K562 (cell line): Measurements from ENCODE around the gene ERAP2. TPM values are rescaled to one million over a fixed set of nuclear protein-coding genes. Genes with fewer than 3 reads are reported as not detected.

Source experiments
- ATAC-seq: fragments of 200-7000 bp; cut with Tn5 transposase; 3 replicates; pipeline ENCODE4 v1.9.1; 2020; ENCODE audit warnings: moderate library complexity
- BruUV-seq: library from RNA; stranded (reverse); fragments of 400-500 nt; replicated peaks from 2 replicates; lab custom pipeline; 2021; lab: Mats Ljungman, UMichigan
- CTCF ChIA-PET: fragments of 300-600 bp; formaldehyde crosslinking; extraction: SDS; loops from one replicate; lab custom pipeline; 2021; ENCODE audit warnings: low intra/inter-chr PET ratio; lab: Yijun Ruan, JAX
- POLR2A ChIA-PET: fragments of 300-600, 350-650 bp; sonication (Branson Sonifier 250); formaldehyde crosslinking; extraction: SDS; loops from one replicate; lab custom pipeline; 2021; ENCODE audit warnings: antibody characterized with exemption, inconsistent platforms; lab: Yijun Ruan, JAX
- DNase-seq, 4 experiments: peaks; one replicate each; pipeline versions ENCODE4 v3.0.0 to v3.0.0-alpha.2; 2011 to 2018; ENCODE audit warnings: low spot score in 3 of 4, mixed read lengths in 3 of 4; ENCODE audit errors: extremely low read depth in 1 of 4
- FAIRE-seq: peaks from 2 replicates; lab custom pipeline; 2011; peaks lifted over from hg19 to GRCh38; lab: Jason Lieb, UNC
- H2AFZ ChIP-seq: 2 replicates; pipeline ENCODE4 v1.6.0; 2011; ENCODE audit warnings: low read depth, low read length, control low read depth, inconsistent platforms
- H3K27ac ChIP-seq: fragments of 200-600 bp; 3 replicates; pipeline ENCODE4 v1.8.0; 2011; ENCODE audit warnings: low read depth, mild to moderate bottlenecking, control low read depth, inconsistent platforms, low read length, moderate library complexity, mixed read lengths; ENCODE audit errors: extremely low read depth
- H3K27me3 ChIP-seq, 2 experiments: fragments of 300-600 bp in 1 of 2; 2 replicates in 1 of 2; 3 replicates in 1 of 2; pipeline versions ENCODE4 v1.6.0 to v1.8.0; 2011; ENCODE audit warnings: inconsistent platforms in 2 of 2, low read length in 2 of 2, mild to moderate bottlenecking in 1 of 2, mixed read lengths in 1 of 2, moderate library complexity in 1 of 2; ENCODE audit not compliant: control insufficient read depth in 2 of 2, insufficient read depth in 2 of 2
- H3K36me3 ChIP-seq: fragments of 300-600 bp; 3 replicates; pipeline ENCODE4 v1.8.0; 2011; ENCODE audit warnings: mild to moderate bottlenecking, low read length, inconsistent platforms; ENCODE audit not compliant: control insufficient read depth, insufficient read depth
- H3K4me1 ChIP-seq, 2 experiments: fragments of 200-600 bp in 1 of 2; replicated peaks in 1 of 2; 2 replicates in 1 of 2; 3 replicates in 1 of 2; pipeline versions ENCODE4 v1.5.1 to v1.8.0; 2011; ENCODE audit warnings: inconsistent platforms in 2 of 2, low read length in 2 of 2, mild to moderate bottlenecking in 1 of 2, mixed read lengths in 1 of 2, moderate library complexity in 1 of 2; ENCODE audit not compliant: control insufficient read depth in 2 of 2, insufficient read depth in 2 of 2
- H3K4me2 ChIP-seq: 2 replicates; pipeline ENCODE4 v1.6.1; 2011; ENCODE audit warnings: low read length, control low read depth, inconsistent platforms, mixed read lengths; ENCODE audit not compliant: insufficient read depth
- H3K4me3 ChIP-seq: fragments of 200-600 bp; sonication (generic), shearing (Covaris generic); 2 replicates; pipeline ENCODE4 v1.5.1; 2016; ENCODE audit warnings: control low read depth, inconsistent platforms
- H3K79me2 ChIP-seq: fragments of 200-600 bp; 3 replicates; pipeline ENCODE4 v1.8.0; 2011; ENCODE audit warnings: low read length, inconsistent platforms; ENCODE audit not compliant: control insufficient read depth, insufficient read depth
- H3K9ac ChIP-seq, 2 experiments: 2 replicates each; pipeline versions ENCODE4 v1.6.0 to v1.6.1; 2011; ENCODE audit warnings: low read depth in 2 of 2, low read length in 2 of 2, control low read depth in 1 of 2, inconsistent platforms in 1 of 2, mild to moderate bottlenecking in 1 of 2, mixed read lengths in 1 of 2; ENCODE audit not compliant: insufficient read depth in 1 of 2
- H3K9me1 ChIP-seq: one replicate; pipeline ENCODE4 v1.6.0; 2011; ENCODE audit warnings: inconsistent platforms, mild to moderate bottlenecking, low read length, moderate library complexity; ENCODE audit not compliant: control insufficient read depth, insufficient read depth
- H3K9me3 ChIP-seq: replicated peaks from 2 replicates; pipeline ENCODE4 v1.5.1; 2011; ENCODE audit warnings: low read depth, low read length, inconsistent platforms; ENCODE audit not compliant: control insufficient read depth, insufficient read depth
- H4K20me1 ChIP-seq: replicated peaks from 2 replicates; pipeline ENCODE4 v1.6.1; 2011; ENCODE audit warnings: low read length, inconsistent platforms, mixed read lengths; ENCODE audit not compliant: control insufficient read depth, insufficient read depth
- EP300 ChIP-seq: IDR thresholded peaks from 2 replicates; pipeline ENCODE4 v1.6.1; 2012; ENCODE audit warnings: low read length, improper control_type of control experiment
- GABPA ChIP-seq: fragments of 200-800 bp; sonication (Bioruptor generic); conservative IDR thresholded peaks from 2 replicates; pipeline ENCODE4 v1.6.1; 2016; ENCODE audit warnings: low read depth, missing genetic modification characterization, missing compliant biosample characterization
- NFE2 ChIP-seq: IDR thresholded peaks from 2 replicates; pipeline ENCODE4 v1.6.1; 2014; ENCODE audit warnings: antibody characterized with exemption, low read depth
- ZNF24 ChIP-seq: fragments of 450-650 bp; IDR thresholded peaks from 2 replicates; pipeline ENCODE4 v1.6.1; 2016
- WGBS: fragments of 100-300 bp; shearing (Covaris generic); methylation state at CpG from one replicate; pipeline ENCODE4 v1.1.6; 2016; ENCODE audit warnings: low coverage, mixed read lengths; ENCODE audit not compliant: insufficient coverage; ENCODE audit errors: missing lambda C conversion rate; 5-methylcytosine and 5-hydroxymethylcytosine counted together
- in situ Hi-C: fragments of 300-500 bp; cut with MboI; formaldehyde crosslinking; loops from 4 replicates; pipeline ENCODE4 v1.15.0; 2018; ENCODE audit warnings: inconsistent platforms, mixed read lengths
- intact Hi-C: fragments of 100-400 bp; cut with micrococcal nuclease; formaldehyde crosslinking; loops from 2 replicates; pipeline ENCODE4 v1.14.2; 2022
- polyA plus RNA-seq, 8 experiments: library from polyadenylated mRNA; depleted of rRNA in 4 of 8; stranded (reverse) in 5 of 8; unstranded in 3 of 8; fragments of >200 nt; fragmentation: Nextera tagmentation in 2 of 8; fragmentation: Illumina TruSeq in 1 of 8; extraction: Ambion mirVana in 2 of 8; extraction: Trizol in 1 of 8; gene quantifications; 2 replicates each; pipeline versions ENCODE4 v1.2.1 to v1.2.3, GENCODE V29; 2011 to 2014; ENCODE audit warnings: inconsistent platforms in 1 of 8, missing spikeins in 1 of 8
- total RNA-seq, 7 experiments: library from RNA; depleted of rRNA in 6 of 7; stranded (reverse); fragments of >200 nt in 6 of 7; fragmentation: Illumina TruSeq in 2 of 7; extraction: Trizol in 2 of 7; gene quantifications; 2 replicates each; pipeline versions ENCODE4 v1.2.1 to v1.2.3, GENCODE V29; 2011 to 2021; ENCODE audit warnings: low replicate concordance in 1 of 7

Gene ERAP2
- total and polyA plus RNA-seq, 9 of the 15 experiments (the other 6 are each of a cell fraction or from before 2014, with no cell fraction given): 0.93 to 4.0 (median 2.1) TPM

- H2AFZ ChIP-seq: peak overlapping the region; percentile 56
- no peaks in the 10 kb centered on the region for H3K36me3 ChIP-seq
- no peak overlapping the region for H3K27ac ChIP-seq
- no peaks in the 10 kb centered on the region for H3K9me3 ChIP-seq
- no peaks in the 10 kb centered on the region for H3K9me1 ChIP-seq
- ChIA-PET POLR2A (no interaction called here), CTCF (no interaction called here)
- no peak overlapping the region for H3K4me3 ChIP-seq
- in situ Hi-C loops (no loop called here), intact Hi-C loops (no loop called here)
- no peak overlapping the region for H3K9ac ChIP-seq
- no peak overlapping the region for H3K4me2 ChIP-seq
- H4K20me1 ChIP-seq: no peaks in the 10 kb centered on the region
- FAIRE-seq: no peak
- TF ChIP-seq GABPA: no peak
- DNase-seq: no peak
- no peaks in the 10 kb centered on the region for H3K79me2 ChIP-seq
- no peaks in the 10 kb centered on the region for H3K4me1 ChIP-seq
- H3K27me3 ChIP-seq: no peaks in the 10 kb centered on the region
- WGBS: 21% methylated on average over 4 of the region's 4 CpGs
- no peak for ATAC-seq
- no TSS peak for BruUV-seq
Measured at GRCh38 chr5:96844481-96844990, 31.8 kb upstream of the ERAP2 start.

GRCh38 chr5:96851312-96852062, 24.8 kb upstream of the ERAP2 start:
- H3K27me3 ChIP-seq: no peaks in the 10 kb centered on the region
- 0 out of 2 replicates have a peak overlapping the region, but pooled peaks have one; percentile 10 for H2AFZ ChIP-seq
- in situ Hi-C loops (no loop called here), intact Hi-C loops (no loop called here)
- 13% methylated on average over 7 of the region's 7 CpGs for WGBS
- ChIA-PET POLR2A (no interaction called here), CTCF (no interaction called here)
- H3K4me1 ChIP-seq: no peaks in the 10 kb centered on the region; a peak in 1 of 5 replicates
- no peak overlapping the region for H3K27ac ChIP-seq
- H3K4me2 ChIP-seq: no peak overlapping the region
- H4K20me1 ChIP-seq: no peaks in the 10 kb centered on the region
- no TSS peak for BruUV-seq
- H3K9me1 ChIP-seq: no peaks in the 10 kb centered on the region
- H3K9ac ChIP-seq: no peak overlapping the region
- DNase-seq (no peak), FAIRE-seq (peak; percentile 42), ATAC-seq (peak; percentile 32; the same call in 2 of the 3 replicates)
- TF ChIP-seq NFE2: peak; percentile 42; the same call in 1 of the 2 replicates
- peak; percentile 60; the same call in 1 of the 2 replicates for TF ChIP-seq ZNF24
- TF ChIP-seq EP300: no peak
- H3K79me2 ChIP-seq: no peaks in the 10 kb centered on the region
- no peaks in the 10 kb centered on the region for H3K36me3 ChIP-seq
- no peaks in the 10 kb centered on the region for H3K9me3 ChIP-seq
- no peak overlapping the region for H3K4me3 ChIP-seq
